GF-D8 (cell line): ENCODE measurements around the gene NLRC3.
"Not testable (repeated sequence)": the region's sequence is repeated elsewhere in the genome, so short reads cannot be mapped to it uniquely, and the experiment has no call there.

ENCODE experiments used
- DNase-seq: peaks from one replicate; lab custom pipeline; 2025; lab: John Stamatoyannopoulos, UW

Gene NLRC3

GRCh38 chr16:3548445-3548844 is 28.8 kb downstream of the NLRC3 start:
- no peak for DNase-seq

- no peak for DNase-seq
These were observed 30.1 kb downstream of the NLRC3 start for GRCh38 chr16:3546986-3547682.

- no peak for DNase-seq
These were observed 34.4 kb downstream of the NLRC3 start for GRCh38 chr16:3542601-3543373.

GRCh38 chr16:3541527-3542155 is 35.6 kb downstream of the NLRC3 start:
- DNase-seq, result no peak

- DNase-seq, result no peak
These were observed 39.0 kb downstream of the NLRC3 start for GRCh38 chr16:3538222-3538621.

- DNase-seq, result no peak
These were observed 40.4 kb downstream of the NLRC3 start for GRCh38 chr16:3536851-3537250.

GRCh38 chr16:3536271-3536731 is 40.9 kb downstream of the NLRC3 start:
- no peak for DNase-seq

- no peak for DNase-seq
These were observed 43.1 kb downstream of the NLRC3 start for GRCh38 chr16:3534126-3534525.

- no peak for DNase-seq
These were observed 44.5 kb downstream of the NLRC3 start for GRCh38 chr16:3532741-3533140.

- no peak for DNase-seq
These were observed 46.8 kb downstream of the NLRC3 start for GRCh38 chr16:3530371-3530914.

GRCh38 chr16:3529175-3529574 is 48.0 kb downstream of the NLRC3 start:
- DNase-seq, result no peak

GRCh38 chr16:3528406-3528805 is 48.8 kb downstream of the NLRC3 start:
- no peak for DNase-seq

GRCh38 chr16:3527216-3527829 is 49.9 kb downstream of the NLRC3 start:
- not testable (repeated sequence) for DNase-seq

GRCh38 chr16:3525951-3526350 is 51.3 kb downstream of the NLRC3 start:
- no peak for DNase-seq

- DNase-seq, result no peak
These were observed 53.9 kb downstream of the NLRC3 start for GRCh38 chr16:3523281-3523680.

- DNase-seq, result no peak
These were observed 56.4 kb downstream of the NLRC3 start for GRCh38 chr16:3520841-3521240.

- no peak for DNase-seq
These were observed 56.8 kb downstream of the NLRC3 start for GRCh38 chr16:3520413-3520812.

- no peak for DNase-seq
These were observed 57.6 kb downstream of the NLRC3 start for GRCh38 chr16:3519581-3519980.

- no peak for DNase-seq
These were observed 58.2 kb downstream of the NLRC3 start for GRCh38 chr16:3518986-3519348.

- no peak for DNase-seq
These were observed 58.8 kb downstream of the NLRC3 start for GRCh38 chr16:3518292-3518985.

- no peak for DNase-seq
These were observed 61.3 kb downstream of the NLRC3 start for GRCh38 chr16:3515897-3516296.

GRCh38 chr16:3514621-3515020 is 62.6 kb downstream of the NLRC3 start:
- no peak for DNase-seq
